ENCODE measurements around the gene SMIM28.

DNA sequence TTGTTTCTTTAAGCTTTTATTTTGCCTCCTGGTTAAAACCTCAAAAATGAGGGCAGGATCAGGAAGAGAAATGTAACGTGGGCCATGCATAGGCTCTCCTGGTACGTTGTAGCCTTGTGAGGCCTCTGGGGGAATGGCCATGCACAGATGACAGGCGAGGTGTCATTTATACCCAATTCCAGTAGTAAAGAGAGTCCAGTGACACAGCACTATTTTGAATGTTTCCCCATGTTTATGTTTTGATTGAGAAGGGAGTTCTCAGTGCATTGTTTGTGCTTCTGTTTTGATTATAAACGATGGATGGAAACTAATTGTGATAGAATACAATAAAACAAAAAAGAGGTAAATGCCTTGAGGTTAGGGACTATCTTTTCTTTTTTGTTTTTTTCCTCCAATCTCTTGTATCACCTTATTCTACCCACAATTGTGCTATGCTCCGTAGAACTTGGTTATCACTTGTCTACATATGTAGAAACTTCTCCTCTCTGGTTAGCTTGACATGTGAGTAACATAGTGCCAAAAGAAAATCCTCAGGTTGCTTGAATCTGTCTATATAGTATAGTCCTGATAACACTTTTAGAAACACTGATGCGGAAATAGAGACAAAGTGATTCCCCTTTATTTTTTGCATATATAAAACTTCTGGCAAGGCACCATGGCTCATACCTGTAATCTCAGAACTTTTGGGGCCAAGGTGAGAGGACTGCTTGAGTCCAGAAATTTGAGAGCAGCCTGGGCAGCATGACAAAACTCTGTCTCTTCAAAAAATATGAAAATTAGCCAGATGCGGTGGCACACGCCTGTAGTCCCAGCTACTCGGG lies 6.9 kb upstream of the SMIM28 start:
- TF ChIP-seq ARNTL (CRISPR knock-in tag; IDR thresholded peaks at IDR 0.05; ENCODE audit: borderline replicate concordance, low read depth): no peak
- no peak for TF ChIP-seq RARB (CRISPR knock-in tag; IDR thresholded peaks at IDR 0.05)
- TF ChIP-seq ZC3H10 (CRISPR knock-in tag; IDR thresholded peaks at IDR 0.05): no peak
- TF ChIP-seq, protein P1, sequence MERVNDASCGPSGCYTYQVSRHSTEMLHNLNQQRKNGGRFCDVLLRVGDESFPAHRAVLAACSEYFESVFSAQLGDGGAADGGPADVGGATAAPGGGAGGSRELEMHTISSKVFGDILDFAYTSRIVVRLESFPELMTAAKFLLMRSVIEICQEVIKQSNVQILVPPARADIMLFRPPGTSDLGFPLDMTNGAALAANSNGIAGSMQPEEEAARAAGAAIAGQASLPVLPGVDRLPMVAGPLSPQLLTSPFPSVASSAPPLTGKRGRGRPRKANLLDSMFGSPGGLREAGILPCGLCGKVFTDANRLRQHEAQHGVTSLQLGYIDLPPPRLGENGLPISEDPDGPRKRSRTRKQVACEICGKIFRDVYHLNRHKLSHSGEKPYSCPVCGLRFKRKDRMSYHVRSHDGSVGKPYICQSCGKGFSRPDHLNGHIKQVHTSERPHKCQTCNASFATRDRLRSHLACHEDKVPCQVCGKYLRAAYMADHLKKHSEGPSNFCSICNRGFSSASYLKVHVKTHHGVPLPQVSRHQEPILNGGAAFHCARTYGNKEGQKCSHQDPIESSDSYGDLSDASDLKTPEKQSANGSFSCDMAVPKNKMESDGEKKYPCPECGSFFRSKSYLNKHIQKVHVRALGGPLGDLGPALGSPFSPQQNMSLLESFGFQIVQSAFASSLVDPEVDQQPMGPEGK (CRISPR knock-in tag; IDR thresholded peaks at IDR 0.05; ENCODE audit: borderline replicate concordance): no peak
- TF ChIP-seq GLIS3 (CRISPR knock-in tag; IDR thresholded peaks at IDR 0.05): no peak
- TF ChIP-seq ZNF565 (CRISPR knock-in tag; conservative IDR thresholded peaks at IDR 0.05; ENCODE audit: low read depth): no peak
